Gastrocnemius medialis (tissue), 4 donors: ENCODE measurements around the gene ALAS2. TPM values are rescaled to one million over a fixed set of nuclear protein-coding genes. Genes with fewer than 3 reads are reported as not detected.
"Not testable (repeated sequence)": the region's sequence is repeated elsewhere in the genome, so short reads cannot be mapped to it uniquely, and the experiment has no call there.

Experiments
- ATAC-seq, 2 donors: fragments of 150-250 bp; one replicate each; pipeline ENCODE4 v1.9.1; 2016
- DNase-seq, 2 donors: peaks; one replicate each; pipeline ENCODE4 v3.0.0-alpha.2; 2019
- H3K27ac ChIP-seq, 4 donors: fragments of 200-600 bp; sonication (generic); 1 replicate in 1 of 4; 2 replicates in 3 of 4; pipeline ENCODE4 v1.5.1; 2016 to 2018; ENCODE audit warnings: mild to moderate bottlenecking in 2 of 4, moderate library complexity in 1 of 4
- H3K27me3 ChIP-seq, 3 donors: fragments of 200-600 bp; sonication (generic) in 2 of 3; 1 replicate in 1 of 3; 2 replicates in 2 of 3; pipeline versions ENCODE4 v1.5.1 to v1.6.0; 2016 to 2019; ENCODE audit warnings: mild to moderate bottlenecking in 1 of 3, moderate library complexity in 1 of 3
- H3K36me3 ChIP-seq, 2 donors: fragments of 200-600 bp; sonication (generic) in 1 of 2; one replicate each; pipeline ENCODE4 v1.5.1; 2017 to 2018
- H3K4me1 ChIP-seq, 2 donors: fragments of 200-600 bp; sonication (generic) in 1 of 2; one replicate each; pipeline ENCODE4 v1.5.1; 2016 to 2017; ENCODE audit warnings: mild to moderate bottlenecking in 2 of 2
- H3K4me3 ChIP-seq, 4 donors: fragments of 200-600 bp; sonication (generic) in 3 of 4; 1 replicate in 1 of 4; 2 replicates in 3 of 4; pipeline ENCODE4 v1.5.1; 2016 to 2019; ENCODE audit warnings: mild to moderate bottlenecking in 2 of 4
- H3K9me3 ChIP-seq, 3 donors: fragments of 200-600 bp; sonication (generic) in 2 of 3; 1 replicate in 1 of 3; 2 replicates in 2 of 3; pipeline ENCODE4 v1.5.1; 2016 to 2019
- POLR2A ChIP-seq, 2 donors: fragments of 450-650 bp; IDR thresholded peaks; one replicate each; pipeline ENCODE4 v1.6.1; 2017; ENCODE audit warnings: antibody characterized with exemption in 2 of 2, mild to moderate bottlenecking in 2 of 2, moderate library complexity in 2 of 2
- in situ Hi-C, 4 donors: fragments of 200-750 bp; cut with MboI; loops; one replicate each; pipeline versions ENCODE4 v1.15.0 to v1.8.0; 2017; ENCODE audit warnings: low sequenced_read_pairs in 4 of 4
- intact Hi-C: fragments of 100-400 bp; cut with DNase I; formaldehyde crosslinking; loops from one replicate; pipeline ENCODE4 v1.15.1; 2023; ENCODE audit warnings: low total_unique reads
- total RNA-seq, 4 donors: library from RNA; depleted of rRNA; stranded (reverse); fragments of >200 nt; gene quantifications; one replicate each; pipeline versions ENCODE4 v1.1.0 to v1.2.3, GENCODE V29; 2016
- TF ChIP-seq, protein P1 (sequence below), 5 experiments: fragments of 450-650 bp in 3 of 5; fragments of 200-600 bp in 2 of 5; sonication (generic) in 2 of 5; IDR thresholded peaks in 4 of 5; conservative IDR thresholded peaks in 1 of 5; 1 replicate in 4 of 5; 2 replicates in 1 of 5; pipeline ENCODE4 v1.5.1; 2016 to 2019; ENCODE audit warnings: antibody characterized with exemption in 5 of 5, mild to moderate bottlenecking in 3 of 5, moderate library complexity in 3 of 5

ALAS2 gene
- total RNA-seq, 4 donors from 2014 or later, result 0.58 to 2.2 TPM; not detected in 2

DNA sequence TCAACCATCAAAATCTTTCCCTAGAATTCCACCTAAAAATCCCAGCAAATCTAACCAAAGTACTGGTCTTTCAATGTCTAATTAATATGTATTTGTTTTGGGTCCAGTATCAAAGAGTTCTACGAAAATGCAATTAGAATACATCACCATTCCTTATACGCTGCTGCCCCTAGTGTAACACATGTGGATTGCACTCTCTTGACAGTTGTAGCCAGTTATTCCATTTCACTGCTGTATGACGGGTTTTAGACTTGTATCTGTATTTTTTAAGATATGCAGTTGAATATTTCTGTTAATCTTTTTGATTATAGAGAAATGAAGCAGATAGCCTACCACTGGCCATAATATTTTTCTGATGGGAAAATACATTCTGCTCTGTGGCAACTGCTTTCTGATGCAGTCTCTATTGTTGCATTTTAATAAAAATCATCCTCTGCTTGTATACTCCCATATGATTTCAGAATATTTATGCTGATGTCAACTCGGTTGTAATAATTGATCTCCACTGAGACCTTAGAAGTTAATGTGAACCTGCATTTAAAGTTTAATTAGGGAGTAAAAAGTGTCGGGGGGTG, 27.0 kb upstream of the ALAS2 start:
- Histone ChIP-seq H3K4me3 (peak overlapping the region in 1 of 4 donors; percentile 32), H3K4me1 (no peaks in the 10 kb centered on the region), H3K9me3 (no peaks in the 10 kb centered on the region), H3K27me3 (peaks cover 0 to 5% (median 0%) of the 10 kb centered on the region in 3 donors), H3K27ac (no peak overlapping the region), H3K36me3 (no peaks in the 10 kb centered on the region)
- in situ Hi-C loops (loop anchor here in 2 of 4 donors (10.0 to 25.0 kb wide), 2 partner anchors 163 to 170 kb away; no protein-coding TSS in a partner anchor), intact Hi-C loops (loop anchor here (1.0 kb wide), 2 partner anchors 166 to 417 kb away; no protein-coding TSS in a partner anchor)
- ATAC-seq (peak in 1 of 2 donors; percentile 69), DNase-seq (no peak)
- TF ChIP-seq, protein P1, sequence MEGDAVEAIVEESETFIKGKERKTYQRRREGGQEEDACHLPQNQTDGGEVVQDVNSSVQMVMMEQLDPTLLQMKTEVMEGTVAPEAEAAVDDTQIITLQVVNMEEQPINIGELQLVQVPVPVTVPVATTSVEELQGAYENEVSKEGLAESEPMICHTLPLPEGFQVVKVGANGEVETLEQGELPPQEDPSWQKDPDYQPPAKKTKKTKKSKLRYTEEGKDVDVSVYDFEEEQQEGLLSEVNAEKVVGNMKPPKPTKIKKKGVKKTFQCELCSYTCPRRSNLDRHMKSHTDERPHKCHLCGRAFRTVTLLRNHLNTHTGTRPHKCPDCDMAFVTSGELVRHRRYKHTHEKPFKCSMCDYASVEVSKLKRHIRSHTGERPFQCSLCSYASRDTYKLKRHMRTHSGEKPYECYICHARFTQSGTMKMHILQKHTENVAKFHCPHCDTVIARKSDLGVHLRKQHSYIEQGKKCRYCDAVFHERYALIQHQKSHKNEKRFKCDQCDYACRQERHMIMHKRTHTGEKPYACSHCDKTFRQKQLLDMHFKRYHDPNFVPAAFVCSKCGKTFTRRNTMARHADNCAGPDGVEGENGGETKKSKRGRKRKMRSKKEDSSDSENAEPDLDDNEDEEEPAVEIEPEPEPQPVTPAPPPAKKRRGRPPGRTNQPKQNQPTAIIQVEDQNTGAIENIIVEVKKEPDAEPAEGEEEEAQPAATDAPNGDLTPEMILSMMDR (IDR thresholded peaks at IDR 0.05 in 4 of 5, conservative IDR thresholded peaks at IDR 0.05 in 1 of 5), result peak; percentile 62 to 78 (median 68)
- TF ChIP-seq POLR2A (IDR thresholded peaks at IDR 0.05), result no peak

DNA sequence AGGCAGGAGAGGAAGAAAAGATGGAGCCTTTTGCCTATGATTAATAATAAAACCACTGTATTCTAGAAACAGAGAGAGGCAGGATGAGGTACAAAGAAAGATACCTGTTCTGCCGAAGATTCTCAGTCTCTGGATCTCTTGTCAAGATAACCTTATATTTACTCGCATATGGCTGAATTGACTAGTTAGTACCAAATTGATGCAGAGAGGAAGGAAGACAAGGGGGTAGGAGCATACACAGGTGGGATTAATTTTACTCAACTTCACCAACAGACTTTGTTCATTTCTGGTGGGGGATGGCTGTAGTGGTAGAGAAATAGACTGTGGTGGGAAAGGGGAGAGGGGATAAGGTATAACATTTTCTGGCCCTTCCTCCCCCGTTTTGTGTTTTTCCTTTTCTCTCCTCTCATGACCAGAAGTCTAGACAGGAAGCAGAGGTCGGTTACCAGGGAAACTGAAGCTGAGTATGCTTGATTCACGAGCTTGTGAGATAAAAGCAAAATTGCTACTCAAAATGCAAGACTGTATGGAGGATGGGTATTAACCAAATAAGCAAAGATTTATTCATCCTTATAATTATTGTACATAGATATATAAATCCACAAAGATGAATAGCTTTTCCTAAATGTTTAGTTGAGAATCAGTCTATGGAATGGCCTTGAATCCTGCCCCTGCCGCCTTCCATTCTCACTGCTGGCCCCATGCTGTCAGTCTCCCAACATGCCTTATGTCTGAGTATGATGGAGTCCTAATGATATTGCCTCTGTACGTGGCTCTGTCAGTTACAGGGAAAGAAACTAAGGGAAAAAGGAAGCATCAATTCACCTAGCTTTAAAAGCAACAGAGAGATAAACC, 26.3 kb upstream of the ALAS2 start:
- in situ Hi-C loops (loop anchor here in 2 of 4 donors (10.0 to 25.0 kb wide), 2 partner anchors 162 to 170 kb away; no protein-coding TSS in a partner anchor), intact Hi-C loops (loop anchor here (1.0 kb wide), 2 partner anchors 166 to 417 kb away; no protein-coding TSS in a partner anchor)
- H3K9me3 ChIP-seq, result no peaks in the 10 kb centered on the region
- no peaks in the 10 kb centered on the region for H3K36me3 ChIP-seq
- DNase-seq (no peak), ATAC-seq (no peak)
- TF ChIP-seq, protein P1 (IDR thresholded peaks at IDR 0.05 in 4 of 5, conservative IDR thresholded peaks at IDR 0.05 in 1 of 5), result no peak
- TF ChIP-seq POLR2A (IDR thresholded peaks at IDR 0.05), result no peak
- no peak overlapping the region for H3K27ac ChIP-seq
- H3K4me1 ChIP-seq, result no peaks in the 10 kb centered on the region
- H3K4me3 ChIP-seq, result peak overlapping the region in 1 of 4 donors; percentile 32
- H3K27me3 ChIP-seq, result no peaks in the 10 kb centered on the region

DNA sequence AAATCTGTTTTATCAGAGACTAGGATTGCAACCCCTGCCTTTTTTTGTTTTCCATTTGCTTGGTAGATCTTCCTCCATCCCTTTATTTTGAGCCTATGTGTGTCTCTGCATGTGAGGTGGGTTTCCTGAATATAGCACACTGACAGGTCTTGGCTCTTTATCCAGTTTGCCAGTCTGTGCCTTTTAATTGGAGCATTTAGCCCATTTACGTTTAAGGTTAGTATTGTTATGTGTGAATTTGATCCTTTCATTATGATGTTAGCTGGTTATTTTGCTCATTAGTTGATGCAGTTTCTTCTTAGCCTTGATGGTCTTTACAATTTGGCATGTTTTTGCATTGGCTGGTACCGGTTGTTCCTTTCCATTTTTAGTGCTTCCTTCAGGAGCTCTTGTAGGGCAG, 19.8 kb upstream of the ALAS2 start:
- DNase-seq, ATAC-seq, H3K4me3 ChIP-seq, H3K9me3 ChIP-seq, H3K36me3 ChIP-seq, H3K27me3 ChIP-seq, H3K27ac ChIP-seq, H3K4me1 ChIP-seq, intact Hi-C loops: not testable (repeated sequence)
- in situ Hi-C loops, result loop anchor here in 2 of 4 donors (10.0 to 25.0 kb wide), 2 partner anchors 156 to 163 kb away; no protein-coding TSS in a partner anchor

DNA sequence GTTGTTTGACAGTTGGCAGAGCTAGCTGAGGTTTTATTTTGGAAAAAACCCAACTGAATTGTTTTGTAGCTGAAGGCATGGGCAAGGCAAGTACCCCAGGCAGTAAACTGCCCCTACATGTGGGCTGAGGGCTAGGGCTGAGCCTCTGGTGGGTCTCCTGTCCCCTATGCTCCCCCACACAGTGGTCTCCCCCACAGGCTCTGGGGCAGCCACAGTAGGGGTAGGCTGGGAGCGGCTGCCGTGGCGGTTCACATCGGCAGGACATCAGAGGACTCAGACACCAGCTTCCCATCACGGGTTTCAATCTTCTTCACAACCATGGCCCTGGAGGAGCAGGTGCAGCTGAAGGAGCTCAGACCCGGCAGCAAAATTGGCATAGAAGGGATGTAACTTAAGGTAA, 10.7 kb upstream of the ALAS2 start:
- Histone ChIP-seq H3K27me3 (no peaks in the 10 kb centered on the region), H3K4me1 (no peaks in the 10 kb centered on the region), H3K4me3 (no peak overlapping the region), H3K36me3 (no peaks in the 10 kb centered on the region), H3K9me3 (no peaks in the 10 kb centered on the region), H3K27ac (no peak overlapping the region)
- in situ Hi-C loops (no loop called here), intact Hi-C loops (no loop called here)
- ATAC-seq (no peak), DNase-seq (no peak)
- no peak for TF ChIP-seq POLR2A (IDR thresholded peaks at IDR 0.05)
- TF ChIP-seq, protein P1 (IDR thresholded peaks at IDR 0.05 in 4 of 5, conservative IDR thresholded peaks at IDR 0.05 in 1 of 5), result no peak

DNA sequence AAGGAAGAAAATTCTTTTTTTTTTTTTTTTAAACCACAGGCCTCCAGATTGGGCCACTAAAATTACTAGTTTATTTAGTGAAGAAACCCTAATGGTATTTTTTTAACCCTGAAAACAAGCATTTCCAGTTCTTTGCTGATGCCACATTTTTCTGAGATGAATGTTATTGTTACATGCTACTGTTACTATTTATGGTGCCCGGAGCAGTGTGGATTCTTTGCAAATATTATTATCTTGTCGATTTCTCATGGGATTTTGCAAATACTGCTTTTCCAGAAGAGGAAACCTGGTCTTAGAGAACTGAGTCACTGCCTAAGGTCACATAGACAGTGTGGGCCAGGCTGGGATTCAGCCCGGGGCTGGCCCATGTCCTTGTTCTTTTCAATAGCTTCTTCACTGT, 8.7 kb upstream of the ALAS2 start:
- H3K9me3 ChIP-seq, result no peaks in the 10 kb centered on the region
- TF ChIP-seq, protein P1 (IDR thresholded peaks at IDR 0.05 in 4 of 5, conservative IDR thresholded peaks at IDR 0.05 in 1 of 5), result no peak
- TF ChIP-seq POLR2A (IDR thresholded peaks at IDR 0.05), result no peak

More for the DNA sequence above, 8.7 kb upstream of the ALAS2 start:
- Histone ChIP-seq H3K27me3 (no peaks in the 10 kb centered on the region), H3K4me1 (no peaks in the 10 kb centered on the region), H3K4me3 (no peak overlapping the region), H3K36me3 (no peaks in the 10 kb centered on the region), H3K27ac (no peak overlapping the region)
- DNase-seq, result no peak
- no peak for ATAC-seq
- intact Hi-C loops (no loop called here), in situ Hi-C loops (no loop called here)
